GM12801 (cell line): ENCODE data around the gene FAM163B.

Source experiments
- CTCF ChIP-seq: IDR thresholded peaks from one replicate; pipeline ENCODE4 v1.5.1; 2011; ENCODE audit warnings: control low read depth; ENCODE audit not compliant: insufficient read length; ENCODE audit errors: extremely low read depth

The FAM163B gene

GRCh38 chr9:133581011-133581410 is 28.2 kb downstream of the FAM163B start:
- no peak for TF ChIP-seq CTCF

DNA sequence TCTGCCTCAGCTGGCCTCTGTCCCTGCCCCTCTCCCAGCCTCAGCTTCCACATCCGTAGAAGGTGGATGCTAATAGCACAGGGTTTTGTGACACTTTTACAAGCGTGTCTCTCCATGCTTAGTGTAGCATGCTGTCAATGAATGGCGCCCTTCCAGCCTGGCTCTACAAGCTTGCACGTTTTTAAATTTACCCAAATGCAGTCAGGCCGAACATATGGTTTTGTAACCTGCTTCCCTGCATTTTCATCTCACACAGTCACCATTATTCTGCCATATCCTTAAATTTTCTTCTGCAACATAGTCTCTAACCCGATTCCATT is 28.8 kb downstream of the FAM163B start:
- no peak for TF ChIP-seq CTCF

- no peak for TF ChIP-seq CTCF
These were observed 29.4 kb downstream of the FAM163B start for GRCh38 chr9:133579601-133580418.

DNA sequence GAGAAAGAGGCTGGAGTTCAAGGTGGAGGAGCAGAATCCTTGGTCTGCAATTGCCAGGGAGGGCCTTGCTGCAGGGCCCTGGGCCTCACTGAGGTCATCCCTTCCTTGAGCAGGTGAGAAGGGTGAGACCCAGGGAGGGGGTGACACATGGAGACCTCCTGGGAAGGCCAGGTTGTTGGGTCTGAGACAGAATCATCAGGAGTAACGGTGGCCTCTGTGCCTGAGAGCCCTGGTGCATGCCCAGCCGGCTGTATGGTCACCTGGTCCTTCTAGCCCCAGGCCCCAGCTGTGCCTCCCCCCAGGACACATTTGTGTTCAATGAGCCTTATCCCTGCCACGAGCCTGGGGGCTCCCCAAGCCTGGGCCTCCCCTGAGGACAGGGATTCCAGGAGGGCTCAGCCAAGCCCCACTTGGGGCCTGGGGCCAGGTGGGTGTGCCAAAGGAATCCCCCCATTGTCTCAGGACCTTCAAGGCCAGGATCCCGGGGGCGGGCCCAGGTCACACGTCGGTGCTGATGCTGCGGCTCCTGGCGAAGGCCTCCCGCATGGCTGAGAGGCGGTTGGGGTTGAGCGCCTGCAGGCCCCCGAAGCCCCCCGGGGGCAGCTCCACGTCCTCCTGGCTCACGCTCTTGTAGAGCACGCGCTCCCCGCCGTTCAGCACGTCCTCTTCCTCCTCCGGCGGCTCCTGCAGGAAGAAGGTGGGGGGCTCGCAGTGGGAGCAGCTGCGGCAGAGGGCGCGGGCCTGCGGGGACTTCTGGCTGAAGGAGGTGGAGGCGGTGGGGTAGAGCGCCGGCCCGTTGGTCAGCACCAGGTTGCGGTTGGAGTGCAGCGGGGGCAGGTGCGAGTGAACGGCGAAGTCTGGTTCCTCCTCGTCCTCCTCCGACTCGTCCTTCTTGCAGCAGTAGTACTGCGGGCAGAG is 30.4 kb downstream of the FAM163B start:
- no peak for TF ChIP-seq CTCF

DNA sequence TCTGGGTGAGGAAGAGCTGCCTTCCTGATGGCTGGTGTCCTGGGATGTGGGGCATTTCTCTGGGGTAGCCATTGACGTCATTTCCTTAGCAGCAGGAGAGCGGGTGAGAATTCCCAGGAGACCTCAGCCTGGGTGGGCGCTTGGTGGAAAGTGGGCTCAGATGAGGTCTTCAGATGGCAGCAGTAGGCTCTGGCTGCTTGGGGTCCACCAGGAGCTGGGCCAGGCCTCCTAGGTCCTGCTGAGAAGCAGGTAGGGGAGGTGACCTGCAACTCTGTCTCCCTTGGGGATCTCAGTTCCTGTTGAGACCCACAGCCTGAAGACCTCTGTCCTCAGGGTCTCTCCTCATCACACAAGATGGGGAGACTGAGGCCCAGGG is 31.5 kb downstream of the FAM163B start:
- TF ChIP-seq CTCF, result no peak

DNA sequence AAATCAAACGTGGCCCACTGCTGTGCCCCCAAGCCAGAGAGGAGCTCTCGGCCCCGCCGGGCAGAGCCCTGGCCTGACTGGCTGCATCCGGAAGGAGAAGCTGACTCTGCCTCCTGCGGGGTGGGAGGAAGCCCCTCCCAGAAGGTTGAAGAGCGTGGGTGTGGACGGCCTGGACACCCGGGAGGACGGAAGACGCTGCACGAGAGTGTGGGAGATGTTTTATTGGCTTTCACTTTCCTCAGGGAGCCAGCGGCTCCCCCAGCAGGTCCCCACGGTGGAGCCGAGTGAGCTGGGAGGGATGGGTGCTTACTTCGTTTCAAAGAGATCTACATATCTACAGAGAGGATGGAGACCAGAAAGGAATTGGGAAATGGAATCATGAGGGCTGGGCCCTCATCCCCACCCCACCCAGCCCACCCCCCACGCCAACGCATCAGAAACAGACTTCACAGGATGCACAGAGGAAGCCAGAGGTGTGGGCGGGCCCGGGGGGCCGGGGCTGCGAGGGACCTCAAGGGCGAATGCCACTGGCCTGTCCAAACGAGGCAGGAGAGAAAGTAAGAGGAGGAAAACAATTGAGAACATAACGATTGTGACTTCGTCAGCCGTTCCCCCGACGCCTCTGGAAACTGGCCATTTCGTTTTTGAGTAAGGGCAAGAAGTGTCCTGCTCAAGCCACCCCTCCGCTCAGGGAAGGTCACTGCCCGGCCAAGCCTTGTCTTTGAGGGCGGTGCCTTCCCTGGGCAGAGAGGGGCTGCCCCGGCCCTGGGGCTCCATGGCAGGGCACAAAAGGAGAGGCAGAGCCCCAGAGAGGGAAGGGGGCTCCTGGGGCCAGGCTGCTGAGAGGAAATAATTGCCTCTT is 32.1 kb downstream of the FAM163B start:
- no peak for TF ChIP-seq CTCF
